ENCODE results near the gene PKP1.
A peak's percentile ranks its signal among the peaks of the same experiment; 100 is the strongest.

The PKP1 gene

GRCh38 chr1:201324306-201324705, 41.0 kb downstream of the PKP1 start:
- no peaks in the 10 kb centered on the region for H3K9me3 Mint-ChIP-seq
- no peak for ATAC-seq
- no peak for DNase-seq
- no peaks in the 10 kb centered on the region for H3K4me1 Mint-ChIP-seq
- H3K27me3 Mint-ChIP-seq, result no peaks in the 10 kb centered on the region
- H3K4me3 Mint-ChIP-seq, result no peak overlapping the region
- H3K27ac Mint-ChIP-seq, result peak overlapping the region in 1 of 2 donors; percentile 46

DNA sequence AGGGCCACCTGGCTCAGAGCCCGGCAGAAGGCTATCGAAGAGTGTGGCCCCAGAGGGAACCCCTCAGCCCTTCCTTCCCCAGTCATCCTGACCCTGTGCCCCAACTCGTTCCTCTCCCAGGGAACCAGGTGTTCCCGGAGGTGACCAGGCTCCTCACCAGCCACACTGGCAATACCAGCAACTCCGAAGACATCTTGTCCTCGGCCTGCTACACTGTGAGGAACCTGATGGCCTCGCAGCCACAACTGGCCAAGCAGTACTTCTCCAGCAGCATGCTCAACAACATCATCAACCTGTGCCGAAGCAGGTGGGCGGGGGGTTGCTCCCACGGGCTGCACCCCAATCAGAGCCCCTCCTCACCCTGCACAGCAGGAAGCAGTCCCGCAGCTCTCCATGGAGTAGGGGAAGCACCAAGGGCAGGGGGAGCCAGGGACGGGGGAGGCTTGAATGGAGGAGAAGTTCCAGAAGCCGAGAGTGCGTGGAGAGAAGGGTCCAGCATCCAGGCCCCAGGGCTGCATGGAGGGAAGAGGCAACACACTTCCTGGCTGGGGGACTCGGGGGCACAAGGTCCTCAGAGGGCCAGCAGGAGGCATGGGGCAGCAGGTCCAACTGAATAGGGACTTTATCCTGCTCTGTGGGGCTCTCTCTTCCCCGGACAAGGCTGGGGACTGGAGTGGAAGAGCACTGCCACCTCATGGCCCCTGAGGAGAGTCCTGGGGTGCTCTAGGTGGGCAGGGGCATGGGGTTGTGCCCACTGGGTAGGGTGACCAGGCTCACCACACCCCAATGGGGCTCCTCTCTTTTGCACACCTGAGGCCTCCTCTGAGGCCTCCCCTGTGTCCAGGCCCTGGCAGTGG, 41.7 kb downstream of the PKP1 start:
- ATAC-seq (peak; percentile 19), DNase-seq (no peak)
- H3K27me3 Mint-ChIP-seq, result no peaks in the 10 kb centered on the region
- H3K4me1 Mint-ChIP-seq, result no peaks in the 10 kb centered on the region
- H3K9me3 Mint-ChIP-seq, result no peaks in the 10 kb centered on the region
- peak overlapping the region in 1 of 2 donors; percentile 71 for H3K27ac Mint-ChIP-seq
- H3K4me3 Mint-ChIP-seq, result no peak overlapping the region

- peak overlapping the region in 1 of 2 donors; percentile 8 for H3K27ac Mint-ChIP-seq
- H3K9me3 Mint-ChIP-seq, result no peaks in the 10 kb centered on the region
- no peak overlapping the region for H3K4me3 Mint-ChIP-seq
- no peaks in the 10 kb centered on the region for H3K27me3 Mint-ChIP-seq
- ATAC-seq (no peak), DNase-seq (no peak)
- no peaks in the 10 kb centered on the region for H3K4me1 Mint-ChIP-seq
Observed at GRCh38 chr1:201325678-201326060, 42.4 kb downstream of the PKP1 start.

GRCh38 chr1:201326710-201327109, 43.4 kb downstream of the PKP1 start:
- H3K4me3 Mint-ChIP-seq, result no peak overlapping the region
- no peak for DNase-seq
- H3K27me3 Mint-ChIP-seq, result no peaks in the 10 kb centered on the region
- peak overlapping the region in 1 of 2 donors; percentile 29 for H3K27ac Mint-ChIP-seq
- H3K9me3 Mint-ChIP-seq, result no peaks in the 10 kb centered on the region
- ATAC-seq, result no peak
- H3K4me1 Mint-ChIP-seq, result no peaks in the 10 kb centered on the region

- Mint-ChIP-seq H3K4me1 (no peaks in the 10 kb centered on the region), H3K27ac (no peak overlapping the region), H3K27me3 (no peaks in the 10 kb centered on the region), H3K9me3 (no peaks in the 10 kb centered on the region), H3K4me3 (no peak overlapping the region)
- ATAC-seq (no peak), DNase-seq (no peak)
Observed at GRCh38 chr1:201327687-201328240, 44.5 kb downstream of the PKP1 start.

GRCh38 chr1:201328576-201328975, 45.3 kb downstream of the PKP1 start:
- H3K4me1 Mint-ChIP-seq, result no peaks in the 10 kb centered on the region
- H3K27me3 Mint-ChIP-seq, result no peaks in the 10 kb centered on the region
- ATAC-seq (no peak), DNase-seq (no peak)
- no peak overlapping the region for H3K4me3 Mint-ChIP-seq
- H3K9me3 Mint-ChIP-seq, result no peaks in the 10 kb centered on the region
- no peak overlapping the region for H3K27ac Mint-ChIP-seq

DNA sequence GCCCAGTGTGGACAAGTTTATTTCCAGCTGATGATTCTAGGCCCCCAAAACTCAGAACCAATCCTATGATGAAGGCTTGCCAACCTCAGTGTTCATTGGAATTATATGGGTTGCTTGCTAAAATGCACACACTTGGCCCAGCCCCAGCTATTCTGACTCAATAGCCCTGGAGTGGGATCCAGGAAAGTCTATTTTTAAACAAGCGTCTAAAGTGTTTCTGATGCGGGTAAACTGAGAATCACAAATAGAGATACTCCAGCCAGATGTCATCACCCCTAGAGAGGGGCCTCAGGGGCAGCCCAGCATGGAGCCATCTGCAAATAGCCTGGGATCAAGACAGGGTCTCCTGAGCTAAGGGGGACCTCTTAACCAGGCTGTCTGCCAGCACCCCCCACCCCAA, 46.0 kb downstream of the PKP1 start:
- no peak for ATAC-seq
- Mint-ChIP-seq H3K9me3 (no peaks in the 10 kb centered on the region), H3K4me3 (no peak overlapping the region), H3K27ac (no peak overlapping the region), H3K4me1 (no peaks in the 10 kb centered on the region), H3K27me3 (no peaks in the 10 kb centered on the region)
- DNase-seq, result no peak

GRCh38 chr1:201329801-201330200, 46.5 kb downstream of the PKP1 start:
- DNase-seq (no peak), ATAC-seq (no peak)
- no peaks in the 10 kb centered on the region for H3K27me3 Mint-ChIP-seq
- H3K27ac Mint-ChIP-seq, result no peak overlapping the region
- H3K4me3 Mint-ChIP-seq, result no peak overlapping the region
- no peaks in the 10 kb centered on the region for H3K4me1 Mint-ChIP-seq
- no peaks in the 10 kb centered on the region for H3K9me3 Mint-ChIP-seq

DNA sequence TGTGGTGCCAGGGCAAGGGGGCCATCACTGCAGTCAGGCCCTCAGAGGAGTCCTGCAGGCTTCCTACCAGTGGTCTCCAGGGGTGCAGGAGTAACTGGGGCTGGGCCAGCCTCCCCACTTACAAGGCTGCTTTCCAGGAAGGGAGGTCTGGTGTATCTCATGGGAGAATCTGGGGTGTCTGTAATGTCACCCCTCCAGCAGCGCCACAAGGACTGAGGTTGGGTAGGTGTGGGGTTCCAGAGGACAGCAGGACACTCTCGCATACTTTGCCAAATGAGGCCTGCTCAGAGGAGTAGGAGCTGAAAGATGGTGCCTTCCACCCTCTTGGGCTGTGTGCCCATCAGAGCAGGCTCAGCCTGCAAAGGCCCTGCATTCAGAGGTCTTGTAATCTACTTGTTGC, 47.2 kb downstream of the PKP1 start:
- Mint-ChIP-seq H3K4me1 (no peaks in the 10 kb centered on the region), H3K4me3 (no peak overlapping the region), H3K27me3 (no peaks in the 10 kb centered on the region), H3K9me3 (no peaks in the 10 kb centered on the region), H3K27ac (no peak overlapping the region)
- ATAC-seq (no peak), DNase-seq (no peak)

DNA sequence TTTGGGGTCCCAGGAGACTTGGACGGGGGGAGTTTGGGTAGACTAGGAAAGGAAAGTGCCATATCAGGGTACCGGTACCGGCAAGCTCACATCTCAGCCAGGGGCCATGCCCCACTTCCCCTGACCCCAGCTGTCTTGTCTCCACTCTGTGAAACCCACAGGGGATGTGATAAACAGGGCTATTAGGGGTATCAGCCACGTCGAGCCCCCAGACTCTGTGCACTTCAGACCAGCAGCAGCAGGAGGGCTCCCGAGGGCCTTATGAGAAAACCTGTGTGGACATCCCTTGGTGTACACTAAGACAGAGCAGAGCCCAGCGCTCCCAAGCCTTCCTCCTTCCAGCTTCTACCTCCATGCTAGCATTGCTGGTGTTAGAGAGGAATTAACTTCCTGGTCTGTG, 47.9 kb downstream of the PKP1 start:
- Mint-ChIP-seq H3K27me3 (no peaks in the 10 kb centered on the region), H3K9me3 (no peaks in the 10 kb centered on the region), H3K4me3 (no peak overlapping the region), H3K27ac (no peak overlapping the region), H3K4me1 (no peaks in the 10 kb centered on the region)
- ATAC-seq (no peak), DNase-seq (no peak)

- H3K27me3 Mint-ChIP-seq, result no peaks in the 10 kb centered on the region
- H3K4me3 Mint-ChIP-seq, result no peak overlapping the region
Observed at GRCh38 chr1:201332021-201332420, 48.7 kb downstream of the PKP1 start.

GRCh38 chr1:201332616-201333335, 49.5 kb downstream of the PKP1 start:
- no peak for DNase-seq
- no peaks in the 10 kb centered on the region for H3K4me1 Mint-ChIP-seq
- H3K4me3 Mint-ChIP-seq, result no peak overlapping the region
- no peaks in the 10 kb centered on the region for H3K27me3 Mint-ChIP-seq
- no peaks in the 10 kb centered on the region for H3K9me3 Mint-ChIP-seq
- ATAC-seq, result no peak
- no peak overlapping the region for H3K27ac Mint-ChIP-seq

More at GRCh38 chr1:201332021-201332420, 48.7 kb downstream of the PKP1 start:
- ATAC-seq, result no peak
- no peaks in the 10 kb centered on the region for H3K9me3 Mint-ChIP-seq
- no peak for DNase-seq
- H3K4me1 Mint-ChIP-seq, result no peaks in the 10 kb centered on the region
- peak overlapping the region in 1 of 2 donors; percentile 67 for H3K27ac Mint-ChIP-seq

GRCh38 chr1:201334325-201335173, 51.2 kb downstream of the PKP1 start:
- H3K4me3 Mint-ChIP-seq, result no peak overlapping the region
- H3K9me3 Mint-ChIP-seq, result no peaks in the 10 kb centered on the region
- ATAC-seq (no peak), DNase-seq (no peak)
- no peaks in the 10 kb centered on the region for H3K4me1 Mint-ChIP-seq
- H3K27ac Mint-ChIP-seq, result no peak overlapping the region
- H3K27me3 Mint-ChIP-seq, result peaks cover under 1% of the 10 kb centered on the region

GRCh38 chr1:201335174-201335870, 52.0 kb downstream of the PKP1 start:
- no peak for ATAC-seq
- H3K4me1 Mint-ChIP-seq, result no peaks in the 10 kb centered on the region
- no peak overlapping the region for H3K27ac Mint-ChIP-seq
- no peak overlapping the region for H3K4me3 Mint-ChIP-seq
- DNase-seq, result no peak
- H3K27me3 Mint-ChIP-seq, result peaks cover 5% of the 10 kb centered on the region
- no peaks in the 10 kb centered on the region for H3K9me3 Mint-ChIP-seq

- Mint-ChIP-seq H3K27ac (no peak overlapping the region), H3K4me3 (no peak overlapping the region), H3K4me1 (no peaks in the 10 kb centered on the region)
Observed at GRCh38 chr1:201335901-201336300, 52.6 kb downstream of the PKP1 start.

More at GRCh38 chr1:201335901-201336300, 52.6 kb downstream of the PKP1 start:
- DNase-seq (no peak), ATAC-seq (no peak)
- Mint-ChIP-seq H3K9me3 (no peaks in the 10 kb centered on the region), H3K27me3 (peaks cover 5% of the 10 kb centered on the region)
